GM23338 (cell line): ENCODE data around the gene SRSF2. TPM values are rescaled to one million over a fixed set of nuclear protein-coding genes. Genes with fewer than 3 reads are reported as not detected.

ENCODE experiments used
- ATAC-seq: fragments of 200-7000 bp; cut with Tn5 transposase; 3 replicates; pipeline ENCODE4 v1.9.1; 2020
- DNase-seq: peaks from one replicate; pipeline ENCODE4 v3.0.0-alpha.2; 2015; ENCODE audit warnings: low spot score
- H2AFZ ChIP-seq: fragments of 200-600 bp; sonication (generic); 2 replicates; pipeline ENCODE4 v1.8.0; 2016; ENCODE audit warnings: antibody characterized with exemption, mild to moderate bottlenecking, moderate library complexity
- H3F3A ChIP-seq: fragments of 200-600 bp; sonication (generic); replicated peaks from 2 replicates; pipeline ENCODE4 v1.8.0; 2017; ENCODE audit warnings: antibody characterized with exemption, mixed run types, low read depth
- H3K27ac ChIP-seq: fragments of 200-600 bp; sonication (generic); 2 replicates; pipeline ENCODE4 v1.6.1; 2016; ENCODE audit warnings: low read depth
- H3K27me3 ChIP-seq: fragments of 200-600 bp; sonication (generic); 2 replicates; pipeline ENCODE4 v1.8.0; 2016; ENCODE audit warnings: mild to moderate bottlenecking, mixed run types, moderate library complexity; ENCODE audit not compliant: insufficient read depth
- H3K36me3 ChIP-seq: fragments of 200-600 bp; sonication (generic); 2 replicates; pipeline ENCODE4 v1.8.0; 2016; ENCODE audit warnings: mild to moderate bottlenecking; ENCODE audit not compliant: insufficient read depth
- H3K4me1 ChIP-seq: fragments of 200-600 bp; sonication (generic); 2 replicates; pipeline ENCODE4 v1.8.0; 2016; ENCODE audit warnings: mild to moderate bottlenecking, moderate library complexity; ENCODE audit not compliant: insufficient read depth
- H3K4me2 ChIP-seq: fragments of 200-600 bp; sonication (generic); 2 replicates; pipeline ENCODE4 v1.7.1; 2017; ENCODE audit warnings: mixed run types
- H3K4me3 ChIP-seq: fragments of 200-600 bp; sonication (generic); 2 replicates; pipeline ENCODE4 v1.6.1; 2016; ENCODE audit warnings: mixed run types
- H3K79me2 ChIP-seq: fragments of 200-600 bp; sonication (generic); replicated peaks from 2 replicates; pipeline ENCODE4 v1.8.0; 2017; ENCODE audit warnings: mild to moderate bottlenecking; ENCODE audit not compliant: insufficient read depth
- H3K9me2 ChIP-seq: fragments of 200-600 bp; sonication (generic); 2 replicates; pipeline ENCODE4 v1.8.0; 2017; ENCODE audit not compliant: insufficient read depth
- H4K20me1 ChIP-seq: fragments of 200-600 bp; sonication (generic); replicated peaks from 2 replicates; pipeline ENCODE4 v1.8.0; 2017; ENCODE audit warnings: mild to moderate bottlenecking; ENCODE audit not compliant: insufficient read depth
- H3K27ac Mint-ChIP-seq: 2 replicates; pipeline ENCODE4 v1.8.0; 2020; ENCODE audit warnings: inconsistent platforms, mild to moderate bottlenecking, moderate library complexity, mixed read lengths
- H3K27me3 Mint-ChIP-seq: 3 replicates; pipeline ENCODE4 v1.8.0; 2022; ENCODE audit warnings: low read depth, mild to moderate bottlenecking, moderate library complexity, mixed read lengths, inconsistent platforms; ENCODE audit not compliant: insufficient read depth, poor library complexity
- H3K36me3 Mint-ChIP-seq: 3 replicates; pipeline ENCODE4 v1.8.0; 2021; ENCODE audit warnings: low read depth, mild to moderate bottlenecking, inconsistent platforms, moderate library complexity, mixed read lengths
- H3K4me1 Mint-ChIP-seq: 3 replicates; pipeline ENCODE4 v1.8.0; 2020; ENCODE audit warnings: mild to moderate bottlenecking, inconsistent platforms, mixed read lengths
- H3K4me3 Mint-ChIP-seq: 3 replicates; pipeline ENCODE4 v1.8.0; 2021; ENCODE audit warnings: moderate library complexity, mild to moderate bottlenecking, inconsistent platforms, mixed read lengths
- H3K9me3 Mint-ChIP-seq: 3 replicates; pipeline ENCODE4 v1.8.0; 2020; ENCODE audit warnings: moderate library complexity, mild to moderate bottlenecking, inconsistent platforms, mixed read lengths
- CREB1 ChIP-seq: fragments of 250-450 bp; sonication (Bioruptor Pico); IDR thresholded peaks from 2 replicates; pipeline ENCODE4 v1.5.0; 2020; ENCODE audit warnings: low read depth, mild to moderate bottlenecking, moderate library complexity
- EZH2 ChIP-seq: fragments of 200-600 bp; sonication (generic); IDR thresholded peaks from one replicate; pipeline ENCODE4 v1.8.0; 2017; ENCODE audit warnings: antibody characterized with exemption, mild to moderate bottlenecking, low read depth; ENCODE audit not compliant: unreplicated experiment
- EZH2phosphoT487 ChIP-seq: fragments of 200-600 bp; sonication (generic); IDR thresholded peaks from one replicate; pipeline ENCODE4 v1.8.1; 2018; ENCODE audit warnings: antibody characterized with exemption; ENCODE audit not compliant: unreplicated experiment
- JUNB ChIP-seq: IDR thresholded peaks from one replicate; pipeline ENCODE4 v1.6.1; 2016; ENCODE audit warnings: antibody characterized with exemption; ENCODE audit not compliant: unreplicated experiment
- NANOG ChIP-seq: IDR thresholded peaks from 2 replicates; pipeline ENCODE4 v1.6.1; 2016; ENCODE audit warnings: antibody characterized with exemption, borderline replicate concordance
- POLR2AphosphoS5 ChIP-seq: IDR thresholded peaks from 2 replicates; pipeline ENCODE4 v1.6.1; 2016; ENCODE audit warnings: antibody characterized with exemption, low read depth
- STAT1 ChIP-seq: IDR thresholded peaks from one replicate; pipeline ENCODE4 v1.6.1; 2016; ENCODE audit warnings: antibody characterized with exemption; ENCODE audit not compliant: unreplicated experiment
- ZNF114 ChIP-seq: fragments of 250-450 bp; sonication (Bioruptor Pico); IDR thresholded peaks from 2 replicates; pipeline ENCODE4 v1.5.0; 2020; ENCODE audit warnings: mild to moderate bottlenecking, moderate library complexity
- ZNF331 ChIP-seq: fragments of 250-450 bp; sonication (Bioruptor Pico); IDR thresholded peaks from 2 replicates; pipeline ENCODE4 v1.5.0; 2020; ENCODE audit warnings: low read depth, mild to moderate bottlenecking, moderate library complexity
- polyA plus RNA-seq: library from polyadenylated mRNA; unstranded; fragments of >200 nt; fragmentation: Nextera tagmentation; extraction: Ambion mirVana; gene quantifications from 2 replicates; pipeline ENCODE4 v1.2.1, GENCODE V29; 2016
- total RNA-seq: library from RNA; depleted of rRNA; stranded (reverse); fragments of >200 nt; shearing (Covaris generic); gene quantifications from 2 replicates; pipeline ENCODE4 v1.2.3, GENCODE V29; 2014
- TF ChIP-seq, protein P1 (sequence below), 2 experiments: fragments of 200-600 bp in 1 of 2; sonication (generic) in 1 of 2; conservative IDR thresholded peaks; 2 replicates each; pipeline versions ENCODE4 v1.5.1 to v1.6.1; 2016 to 2017; ENCODE audit warnings: antibody characterized with exemption in 2 of 2, low read depth in 2 of 2, mild to moderate bottlenecking in 2 of 2, moderate library complexity in 1 of 2
- TF ChIP-seq, protein P2 (sequence below): IDR thresholded peaks from 2 replicates; pipeline ENCODE4 v1.6.1; 2016; ENCODE audit warnings: antibody characterized with exemption
- TF ChIP-seq, protein P3 (sequence below): fragments of 250-450 bp; sonication (Bioruptor Pico); IDR thresholded peaks from 2 replicates; pipeline ENCODE4 v1.5.0; 2020; ENCODE audit warnings: mild to moderate bottlenecking, moderate library complexity
- TF ChIP-seq, protein P4 (sequence below): IDR thresholded peaks from one replicate; pipeline ENCODE4 v1.6.1; 2018; ENCODE audit warnings: antibody characterized with exemption; ENCODE audit not compliant: unreplicated experiment

Gene SRSF2
- total and polyA plus RNA-seq, 2 experiments from 2014 or later, result 317 to 547 TPM

DNA sequence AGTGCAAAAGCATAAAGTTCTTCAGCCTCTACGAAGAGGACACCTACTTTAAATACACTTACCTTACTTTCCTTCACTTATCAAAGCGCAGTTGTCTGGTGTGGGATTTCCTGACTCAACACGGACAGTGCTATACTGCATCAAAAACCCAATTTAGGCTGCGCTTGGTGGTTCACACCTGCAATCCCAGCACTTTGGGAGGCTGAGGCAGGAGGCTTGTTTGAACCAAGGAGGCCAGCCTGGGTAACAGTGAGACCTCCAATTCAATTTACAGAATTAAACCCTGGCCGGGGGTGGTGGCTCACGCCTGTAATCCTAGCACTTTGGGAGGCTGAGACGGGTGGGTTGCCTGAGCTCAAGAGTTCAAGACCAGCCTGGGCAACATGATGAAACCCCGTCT is 14.9 kb downstream of the SRSF2 start:
- no peak for DNase-seq
- peaks cover 6% of the 10 kb centered on the region for H3K4me1 ChIP-seq
- H3K79me2 ChIP-seq, result peaks cover 25% of the 10 kb centered on the region
- no peak for ATAC-seq
- peaks cover 33% of the 10 kb centered on the region for H3K36me3 ChIP-seq
- H2AFZ ChIP-seq, result no peak overlapping the region
- Mint-ChIP-seq H3K4me1 (peaks cover 5% of the 10 kb centered on the region; the same call in 2 of the 3 replicates), H3K36me3 (peaks cover 69% of the 10 kb centered on the region), H3K9me3 (no peaks in the 10 kb centered on the region), H3K4me3 (no peak overlapping the region), H3K27me3 (peaks cover 5% of the 10 kb centered on the region), H3K27ac (no peak overlapping the region)
- no peaks in the 10 kb centered on the region for H3K9me2 ChIP-seq
- TF ChIP-seq, protein P1, sequence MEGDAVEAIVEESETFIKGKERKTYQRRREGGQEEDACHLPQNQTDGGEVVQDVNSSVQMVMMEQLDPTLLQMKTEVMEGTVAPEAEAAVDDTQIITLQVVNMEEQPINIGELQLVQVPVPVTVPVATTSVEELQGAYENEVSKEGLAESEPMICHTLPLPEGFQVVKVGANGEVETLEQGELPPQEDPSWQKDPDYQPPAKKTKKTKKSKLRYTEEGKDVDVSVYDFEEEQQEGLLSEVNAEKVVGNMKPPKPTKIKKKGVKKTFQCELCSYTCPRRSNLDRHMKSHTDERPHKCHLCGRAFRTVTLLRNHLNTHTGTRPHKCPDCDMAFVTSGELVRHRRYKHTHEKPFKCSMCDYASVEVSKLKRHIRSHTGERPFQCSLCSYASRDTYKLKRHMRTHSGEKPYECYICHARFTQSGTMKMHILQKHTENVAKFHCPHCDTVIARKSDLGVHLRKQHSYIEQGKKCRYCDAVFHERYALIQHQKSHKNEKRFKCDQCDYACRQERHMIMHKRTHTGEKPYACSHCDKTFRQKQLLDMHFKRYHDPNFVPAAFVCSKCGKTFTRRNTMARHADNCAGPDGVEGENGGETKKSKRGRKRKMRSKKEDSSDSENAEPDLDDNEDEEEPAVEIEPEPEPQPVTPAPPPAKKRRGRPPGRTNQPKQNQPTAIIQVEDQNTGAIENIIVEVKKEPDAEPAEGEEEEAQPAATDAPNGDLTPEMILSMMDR (conservative IDR thresholded peaks at IDR 0.05; ENCODE audit: low read depth in 2 of 2), result no peak
- TF ChIP-seq, protein P2, sequence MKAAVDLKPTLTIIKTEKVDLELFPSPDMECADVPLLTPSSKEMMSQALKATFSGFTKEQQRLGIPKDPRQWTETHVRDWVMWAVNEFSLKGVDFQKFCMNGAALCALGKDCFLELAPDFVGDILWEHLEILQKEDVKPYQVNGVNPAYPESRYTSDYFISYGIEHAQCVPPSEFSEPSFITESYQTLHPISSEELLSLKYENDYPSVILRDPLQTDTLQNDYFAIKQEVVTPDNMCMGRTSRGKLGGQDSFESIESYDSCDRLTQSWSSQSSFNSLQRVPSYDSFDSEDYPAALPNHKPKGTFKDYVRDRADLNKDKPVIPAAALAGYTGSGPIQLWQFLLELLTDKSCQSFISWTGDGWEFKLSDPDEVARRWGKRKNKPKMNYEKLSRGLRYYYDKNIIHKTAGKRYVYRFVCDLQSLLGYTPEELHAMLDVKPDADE, result no peak
- TF ChIP-seq CREB1 (CRISPR knock-in tag) (no peak), POLR2AphosphoS5 (no peak), ZNF114 (no peak), ZNF331 (CRISPR knock-in tag) (no peak), JUNB (no peak), NANOG (no peak), EZH2phosphoT487 (no peak), EZH2 (no peak), STAT1 (no peak)
- TF ChIP-seq, protein P3, sequence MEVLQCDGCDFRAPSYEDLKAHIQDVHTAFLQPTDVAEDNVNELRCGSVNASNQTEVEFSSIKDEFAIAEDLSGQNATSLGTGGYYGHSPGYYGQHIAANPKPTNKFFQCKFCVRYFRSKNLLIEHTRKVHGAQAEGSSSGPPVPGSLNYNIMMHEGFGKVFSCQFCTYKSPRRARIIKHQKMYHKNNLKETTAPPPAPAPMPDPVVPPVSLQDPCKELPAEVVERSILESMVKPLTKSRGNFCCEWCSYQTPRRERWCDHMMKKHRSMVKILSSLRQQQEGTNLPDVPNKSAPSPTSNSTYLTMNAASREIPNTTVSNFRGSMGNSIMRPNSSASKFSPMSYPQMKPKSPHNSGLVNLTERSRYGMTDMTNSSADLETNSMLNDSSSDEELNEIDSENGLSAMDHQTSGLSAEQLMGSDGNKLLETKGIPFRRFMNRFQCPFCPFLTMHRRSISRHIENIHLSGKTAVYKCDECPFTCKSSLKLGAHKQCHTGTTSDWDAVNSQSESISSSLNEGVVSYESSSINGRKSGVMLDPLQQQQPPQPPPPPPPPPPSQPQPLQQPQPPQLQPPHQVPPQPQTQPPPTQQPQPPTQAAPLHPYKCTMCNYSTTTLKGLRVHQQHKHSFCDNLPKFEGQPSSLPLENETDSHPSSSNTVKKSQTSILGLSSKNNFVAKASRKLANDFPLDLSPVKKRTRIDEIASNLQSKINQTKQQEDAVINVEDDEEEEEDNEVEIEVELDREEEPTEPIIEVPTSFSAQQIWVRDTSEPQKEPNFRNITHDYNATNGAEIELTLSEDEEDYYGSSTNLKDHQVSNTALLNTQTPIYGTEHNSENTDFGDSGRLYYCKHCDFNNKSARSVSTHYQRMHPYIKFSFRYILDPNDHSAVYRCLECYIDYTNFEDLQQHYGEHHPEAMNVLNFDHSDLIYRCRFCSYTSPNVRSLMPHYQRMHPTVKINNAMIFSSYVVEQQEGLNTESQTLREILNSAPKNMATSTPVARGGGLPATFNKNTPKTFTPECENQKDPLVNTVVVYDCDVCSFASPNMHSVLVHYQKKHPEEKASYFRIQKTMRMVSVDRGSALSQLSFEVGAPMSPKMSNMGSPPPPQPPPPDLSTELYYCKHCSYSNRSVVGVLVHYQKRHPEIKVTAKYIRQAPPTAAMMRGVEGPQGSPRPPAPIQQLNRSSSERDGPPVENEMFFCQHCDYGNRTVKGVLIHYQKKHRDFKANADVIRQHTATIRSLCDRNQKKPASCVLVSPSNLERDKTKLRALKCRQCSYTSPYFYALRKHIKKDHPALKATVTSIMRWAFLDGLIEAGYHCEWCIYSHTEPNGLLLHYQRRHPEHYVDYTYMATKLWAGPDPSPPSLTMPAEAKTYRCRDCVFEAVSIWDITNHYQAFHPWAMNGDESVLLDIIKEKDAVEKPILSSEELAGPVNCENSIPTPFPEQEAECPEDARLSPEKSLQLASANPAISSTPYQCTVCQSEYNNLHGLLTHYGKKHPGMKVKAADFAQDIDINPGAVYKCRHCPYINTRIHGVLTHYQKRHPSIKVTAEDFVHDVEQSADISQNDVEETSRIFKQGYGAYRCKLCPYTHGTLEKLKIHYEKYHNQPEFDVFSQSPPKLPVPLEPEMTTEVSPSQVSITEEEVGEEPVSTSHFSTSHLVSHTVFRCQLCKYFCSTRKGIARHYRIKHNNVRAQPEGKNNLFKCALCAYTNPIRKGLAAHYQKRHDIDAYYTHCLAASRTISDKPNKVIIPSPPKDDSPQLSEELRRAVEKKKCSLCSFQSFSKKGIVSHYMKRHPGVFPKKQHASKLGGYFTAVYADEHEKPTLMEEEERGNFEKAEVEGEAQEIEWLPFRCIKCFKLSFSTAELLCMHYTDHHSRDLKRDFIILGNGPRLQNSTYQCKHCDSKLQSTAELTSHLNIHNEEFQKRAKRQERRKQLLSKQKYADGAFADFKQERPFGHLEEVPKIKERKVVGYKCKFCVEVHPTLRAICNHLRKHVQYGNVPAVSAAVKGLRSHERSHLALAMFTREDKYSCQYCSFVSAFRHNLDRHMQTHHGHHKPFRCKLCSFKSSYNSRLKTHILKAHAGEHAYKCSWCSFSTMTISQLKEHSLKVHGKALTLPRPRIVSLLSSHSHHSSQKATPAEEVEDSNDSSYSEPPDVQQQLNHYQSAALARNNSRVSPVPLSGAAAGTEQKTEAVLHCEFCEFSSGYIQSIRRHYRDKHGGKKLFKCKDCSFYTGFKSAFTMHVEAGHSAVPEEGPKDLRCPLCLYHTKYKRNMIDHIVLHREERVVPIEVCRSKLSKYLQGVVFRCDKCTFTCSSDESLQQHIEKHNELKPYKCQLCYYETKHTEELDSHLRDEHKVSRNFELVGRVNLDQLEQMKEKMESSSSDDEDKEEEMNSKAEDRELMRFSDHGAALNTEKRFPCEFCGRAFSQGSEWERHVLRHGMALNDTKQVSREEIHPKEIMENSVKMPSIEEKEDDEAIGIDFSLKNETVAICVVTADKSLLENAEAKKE (CRISPR knock-in tag), result no peak
- TF ChIP-seq, protein P4, sequence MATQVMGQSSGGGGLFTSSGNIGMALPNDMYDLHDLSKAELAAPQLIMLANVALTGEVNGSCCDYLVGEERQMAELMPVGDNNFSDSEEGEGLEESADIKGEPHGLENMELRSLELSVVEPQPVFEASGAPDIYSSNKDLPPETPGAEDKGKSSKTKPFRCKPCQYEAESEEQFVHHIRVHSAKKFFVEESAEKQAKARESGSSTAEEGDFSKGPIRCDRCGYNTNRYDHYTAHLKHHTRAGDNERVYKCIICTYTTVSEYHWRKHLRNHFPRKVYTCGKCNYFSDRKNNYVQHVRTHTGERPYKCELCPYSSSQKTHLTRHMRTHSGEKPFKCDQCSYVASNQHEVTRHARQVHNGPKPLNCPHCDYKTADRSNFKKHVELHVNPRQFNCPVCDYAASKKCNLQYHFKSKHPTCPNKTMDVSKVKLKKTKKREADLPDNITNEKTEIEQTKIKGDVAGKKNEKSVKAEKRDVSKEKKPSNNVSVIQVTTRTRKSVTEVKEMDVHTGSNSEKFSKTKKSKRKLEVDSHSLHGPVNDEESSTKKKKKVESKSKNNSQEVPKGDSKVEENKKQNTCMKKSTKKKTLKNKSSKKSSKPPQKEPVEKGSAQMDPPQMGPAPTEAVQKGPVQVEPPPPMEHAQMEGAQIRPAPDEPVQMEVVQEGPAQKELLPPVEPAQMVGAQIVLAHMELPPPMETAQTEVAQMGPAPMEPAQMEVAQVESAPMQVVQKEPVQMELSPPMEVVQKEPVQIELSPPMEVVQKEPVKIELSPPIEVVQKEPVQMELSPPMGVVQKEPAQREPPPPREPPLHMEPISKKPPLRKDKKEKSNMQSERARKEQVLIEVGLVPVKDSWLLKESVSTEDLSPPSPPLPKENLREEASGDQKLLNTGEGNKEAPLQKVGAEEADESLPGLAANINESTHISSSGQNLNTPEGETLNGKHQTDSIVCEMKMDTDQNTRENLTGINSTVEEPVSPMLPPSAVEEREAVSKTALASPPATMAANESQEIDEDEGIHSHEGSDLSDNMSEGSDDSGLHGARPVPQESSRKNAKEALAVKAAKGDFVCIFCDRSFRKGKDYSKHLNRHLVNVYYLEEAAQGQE, result no peak
- peaks cover 12% of the 10 kb centered on the region for H4K20me1 ChIP-seq
- H3K4me3 ChIP-seq, result no peak overlapping the region
- H3K27ac ChIP-seq, result no peak overlapping the region
- H3K27me3 ChIP-seq, result no peaks in the 10 kb centered on the region
- no peak overlapping the region for H3K4me2 ChIP-seq
- 0 out of 2 replicates have a peak, but pooled peaks cover 4% of the 10 kb centered on the region for H3F3A ChIP-seq
